ENCODE measurements around the gene ZDHHC1.
A peak's percentile ranks its signal among the peaks of the same experiment; 100 is the strongest.
"Not testable (repeated sequence)": the region's sequence is repeated elsewhere in the genome, so short reads cannot be mapped to it uniquely, and the experiment has no call there.

Gene ZDHHC1

DNA sequence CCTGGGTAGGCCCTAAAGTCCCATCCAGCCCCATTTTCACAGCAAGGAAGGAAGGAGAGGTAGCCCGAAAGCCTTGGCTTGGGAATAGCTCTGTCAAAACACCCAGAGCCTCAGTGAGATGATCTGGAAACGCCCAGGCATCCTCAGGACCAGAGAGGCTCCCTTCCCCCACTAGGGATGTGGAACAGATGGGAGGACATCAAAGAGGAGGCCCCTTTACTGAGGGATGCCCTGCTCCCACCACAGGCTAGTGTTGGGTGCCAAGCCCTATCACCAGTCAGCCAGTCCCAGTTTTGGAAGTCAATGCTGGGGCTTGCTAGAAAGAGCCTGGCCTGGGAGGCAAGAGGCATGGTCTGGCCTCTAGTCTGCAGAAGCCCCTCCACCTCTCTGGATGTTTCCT lies 27.7 kb downstream of the ZDHHC1 start:
- in situ Hi-C loops (cut with HindIII; ENCODE audit: low pct_ligation_motif_present, low pct_unique_long_range_greater_than_20kb, low sequenced_read_pairs) = no loop called here
- no peak for DNase-seq

GRCh38 chr16:67388191-67388590 lies 28.1 kb downstream of the ZDHHC1 start:
- no peak for DNase-seq
- in situ Hi-C loops (cut with HindIII; ENCODE audit: low pct_ligation_motif_present, low pct_unique_long_range_greater_than_20kb, low sequenced_read_pairs) = no loop called here

GRCh38 chr16:67387479-67388079 lies 28.7 kb downstream of the ZDHHC1 start:
- in situ Hi-C loops (cut with HindIII; ENCODE audit: low pct_ligation_motif_present, low pct_unique_long_range_greater_than_20kb, low sequenced_read_pairs) = no loop called here
- DNase-seq = no peak

DNA sequence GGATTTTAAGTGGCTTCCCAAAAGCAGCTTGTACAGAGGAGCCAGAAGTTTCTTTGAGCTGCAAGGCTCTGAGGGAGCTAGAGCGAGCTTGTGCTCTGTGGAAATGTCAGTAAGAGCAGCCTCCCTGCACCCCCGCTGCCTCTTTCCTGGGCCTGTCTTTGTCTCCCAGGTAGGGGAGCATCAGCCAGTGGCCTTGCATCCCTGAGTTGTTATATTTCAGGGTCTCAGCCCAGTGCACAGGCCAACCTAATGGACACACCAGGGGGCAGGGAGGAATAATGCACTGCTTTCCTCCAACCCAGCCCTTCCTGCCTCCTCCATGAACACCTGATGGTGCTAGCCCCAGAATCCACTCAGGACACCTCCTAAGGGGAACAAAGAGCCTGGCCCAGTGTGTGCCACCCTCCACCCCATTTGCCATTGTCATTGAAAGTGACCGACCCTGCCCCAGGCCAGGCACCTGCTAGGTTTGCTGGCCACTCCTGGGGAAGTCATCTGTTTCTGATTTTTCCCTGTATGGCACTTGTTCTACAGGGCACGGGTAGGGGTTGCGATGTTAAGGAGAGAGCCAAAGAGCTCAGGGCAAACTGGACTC lies 29.3 kb downstream of the ZDHHC1 start:
- DNase-seq = no peak
- in situ Hi-C loops (cut with HindIII; ENCODE audit: low pct_ligation_motif_present, low pct_unique_long_range_greater_than_20kb, low sequenced_read_pairs) = no loop called here

DNA sequence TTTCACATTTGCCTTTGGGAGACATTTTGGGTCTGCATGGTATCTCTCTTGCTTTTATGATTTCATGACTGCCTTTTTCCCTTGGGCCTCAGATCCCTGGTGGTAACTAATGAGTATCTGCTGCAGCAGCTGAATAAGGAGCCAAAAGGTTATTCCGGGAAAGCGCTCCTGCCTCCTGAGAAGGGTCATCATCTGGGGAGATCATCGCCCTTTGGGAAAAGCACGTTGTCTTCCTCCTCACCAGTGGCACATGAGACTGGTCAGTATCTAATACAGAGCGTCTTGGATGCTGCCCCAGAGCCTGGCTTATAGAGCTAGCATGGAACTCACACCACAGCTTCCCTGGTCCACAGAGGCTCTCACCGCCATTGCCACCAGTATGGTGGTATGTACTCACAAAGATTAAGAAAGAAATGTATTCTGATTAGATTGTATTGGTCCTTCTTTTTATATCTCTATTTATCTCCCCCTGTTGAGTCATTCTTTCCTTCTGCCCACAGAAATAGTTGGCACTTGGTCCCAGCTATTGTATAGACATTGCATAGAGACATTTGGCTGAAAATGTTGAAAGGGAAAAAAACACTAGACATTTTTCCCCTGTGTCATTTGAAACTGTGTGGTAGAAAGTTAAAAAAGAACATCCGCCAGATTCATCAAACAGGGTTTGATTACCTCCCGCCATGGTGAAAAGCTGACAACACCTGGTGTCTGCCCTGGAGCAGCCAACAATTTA lies 31.3 kb downstream of the ZDHHC1 start:
- in situ Hi-C loops (cut with HindIII; ENCODE audit: low pct_ligation_motif_present, low pct_unique_long_range_greater_than_20kb, low sequenced_read_pairs) = no loop called here
- DNase-seq = no peak

GRCh38 chr16:67383284-67383683 lies 33.0 kb downstream of the ZDHHC1 start:
- in situ Hi-C loops (cut with HindIII; ENCODE audit: low pct_ligation_motif_present, low pct_unique_long_range_greater_than_20kb, low sequenced_read_pairs) = no loop called here
- DNase-seq = no peak

DNA sequence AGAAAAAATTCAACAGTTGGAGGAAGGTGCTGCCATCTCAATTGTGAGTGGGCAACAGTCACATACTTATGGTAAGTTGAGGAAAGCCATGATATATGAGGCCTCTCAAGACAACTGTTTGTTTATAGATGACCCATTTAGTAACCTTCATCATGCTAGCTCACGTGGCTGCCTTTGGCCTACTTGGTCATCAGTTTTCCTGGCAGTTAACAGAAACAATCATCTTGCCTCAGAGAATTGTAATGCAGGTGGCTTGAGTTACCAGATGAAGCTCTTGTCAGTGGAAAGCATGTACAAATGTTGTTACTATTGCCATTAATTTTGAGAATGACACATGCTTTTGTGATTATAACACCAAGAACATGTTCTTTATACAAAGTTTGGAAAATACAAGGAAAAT lies 37.6 kb downstream of the ZDHHC1 start:
- no peak for DNase-seq
- in situ Hi-C loops (cut with HindIII; ENCODE audit: low pct_ligation_motif_present, low pct_unique_long_range_greater_than_20kb, low sequenced_read_pairs) = no loop called here

- in situ Hi-C loops (cut with HindIII; ENCODE audit: low pct_ligation_motif_present, low pct_unique_long_range_greater_than_20kb, low sequenced_read_pairs) = not testable (repeated sequence)
Measured at GRCh38 chr16:67376012-67376411, 40.3 kb downstream of the ZDHHC1 start.

DNA sequence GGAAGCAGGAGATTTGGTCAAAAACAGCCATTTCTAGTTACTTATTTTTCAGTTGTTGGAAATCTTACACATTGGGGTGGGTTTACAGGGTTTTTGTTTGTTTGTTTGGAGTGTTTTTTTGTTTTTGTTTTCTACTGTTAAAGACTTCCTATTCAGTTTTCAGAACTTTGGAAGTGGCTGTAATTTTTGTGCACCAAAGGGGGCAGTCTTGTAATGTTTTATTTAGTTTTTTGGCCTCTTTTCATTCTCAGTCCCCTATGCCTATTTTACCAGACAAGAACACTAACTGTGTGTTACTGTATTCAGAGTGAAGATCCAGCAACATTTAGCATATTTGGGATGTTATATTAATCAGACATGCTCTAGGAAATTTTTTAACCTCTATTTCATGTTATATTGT lies 43.6 kb downstream of the ZDHHC1 start:
- peak; percentile 59 for DNase-seq
- in situ Hi-C loops (cut with HindIII; ENCODE audit: low pct_ligation_motif_present, low pct_unique_long_range_greater_than_20kb, low sequenced_read_pairs) = no loop called here

More at GRCh38 chr16:67376012-67376411, 40.3 kb downstream of the ZDHHC1 start:
- DNase-seq = not testable (repeated sequence)

DNA sequence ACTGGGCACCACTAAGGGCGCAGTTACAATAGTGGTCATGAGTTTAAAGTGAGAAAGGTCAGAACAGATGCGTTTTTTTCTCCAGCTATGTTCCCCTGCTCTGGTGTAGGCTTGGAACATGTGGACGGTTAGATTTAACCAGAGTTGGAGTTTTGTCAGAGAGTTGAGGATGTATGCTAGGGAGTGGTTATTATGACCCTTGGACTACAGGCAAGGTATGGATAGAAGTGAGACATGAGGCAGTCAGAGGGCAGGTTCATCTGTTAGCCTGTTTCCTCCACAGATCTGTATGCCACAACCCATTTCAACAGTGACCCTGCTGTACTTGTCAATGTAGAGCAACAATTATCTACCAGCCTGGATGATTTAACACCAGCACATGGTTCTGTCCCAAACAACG lies 45.6 kb downstream of the ZDHHC1 start:
- in situ Hi-C loops (cut with HindIII; ENCODE audit: low pct_ligation_motif_present, low pct_unique_long_range_greater_than_20kb, low sequenced_read_pairs) = no loop called here
- DNase-seq = no peak

GRCh38 chr16:67364600-67365235 lies 51.6 kb downstream of the ZDHHC1 start:
- in situ Hi-C loops (cut with HindIII; ENCODE audit: low pct_ligation_motif_present, low pct_unique_long_range_greater_than_20kb, low sequenced_read_pairs) = no loop called here
- no peak for DNase-seq

GRCh38 chr16:67361038-67361437 lies 55.2 kb downstream of the ZDHHC1 start:
- in situ Hi-C loops (cut with HindIII; ENCODE audit: low pct_ligation_motif_present, low pct_unique_long_range_greater_than_20kb, low sequenced_read_pairs) = no loop called here
- no peak for DNase-seq

DNA sequence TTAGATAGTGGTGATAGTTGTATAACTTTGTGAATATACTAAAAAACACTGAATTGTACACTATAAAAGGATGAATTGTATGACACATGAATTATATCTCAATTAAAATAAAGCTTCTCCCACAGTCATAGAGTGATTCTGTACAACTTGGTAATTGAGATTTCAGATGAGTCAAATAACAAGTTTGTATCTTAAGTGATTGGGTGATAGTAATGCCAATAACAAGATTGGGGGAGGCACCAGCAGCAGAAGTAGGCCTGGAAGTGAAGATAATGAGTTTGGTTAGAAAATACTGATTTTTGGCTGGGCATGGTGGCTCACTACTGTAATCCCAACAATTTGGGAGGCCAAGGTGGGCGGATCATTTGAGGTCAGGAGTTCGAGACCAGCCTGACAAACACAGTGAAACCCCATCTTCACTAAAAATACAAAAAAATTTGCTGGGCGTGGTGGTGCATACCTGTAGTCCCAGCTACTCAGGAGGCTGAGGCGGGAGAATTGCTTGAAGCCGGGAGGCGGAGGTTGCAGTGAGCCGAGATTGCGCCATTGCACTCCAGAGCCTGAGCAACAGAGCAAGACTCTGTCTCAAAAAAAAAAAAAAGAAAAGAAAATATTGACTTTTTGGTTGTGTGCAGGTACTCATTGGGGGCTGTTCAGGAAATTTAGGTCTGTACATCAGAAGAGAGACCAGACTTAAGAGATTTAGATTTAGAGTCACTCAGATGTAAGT lies 56.6 kb downstream of the ZDHHC1 start:
- in situ Hi-C loops (cut with HindIII; ENCODE audit: low pct_ligation_motif_present, low pct_unique_long_range_greater_than_20kb, low sequenced_read_pairs); DNase-seq: not testable (repeated sequence)

DNA sequence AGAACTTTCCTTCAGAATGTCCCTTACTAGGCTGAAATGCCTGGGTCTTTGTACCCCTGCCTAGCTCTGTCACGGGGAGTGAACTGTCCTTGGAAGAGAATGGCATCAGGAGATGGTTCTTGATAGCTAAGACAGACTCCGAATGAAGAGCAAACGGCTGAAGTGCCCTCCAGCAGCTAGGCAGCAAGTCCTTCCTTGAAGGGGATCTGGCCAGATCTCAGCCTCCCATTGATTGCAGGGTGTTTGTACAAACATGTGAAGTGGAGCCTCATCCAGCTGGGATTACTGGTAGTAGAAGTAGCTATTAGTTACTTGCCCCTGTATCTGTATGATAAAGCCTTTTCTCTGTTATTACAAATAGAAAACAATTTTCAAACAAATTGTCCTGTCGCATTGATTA lies 58.7 kb downstream of the ZDHHC1 start:
- no peak for DNase-seq
- in situ Hi-C loops (cut with HindIII; ENCODE audit: low pct_ligation_motif_present, low pct_unique_long_range_greater_than_20kb, low sequenced_read_pairs) = no loop called here

GRCh38 chr16:67356396-67356795 lies 59.9 kb downstream of the ZDHHC1 start:
- in situ Hi-C loops (cut with HindIII; ENCODE audit: low pct_ligation_motif_present, low pct_unique_long_range_greater_than_20kb, low sequenced_read_pairs) = no loop called here

DNA sequence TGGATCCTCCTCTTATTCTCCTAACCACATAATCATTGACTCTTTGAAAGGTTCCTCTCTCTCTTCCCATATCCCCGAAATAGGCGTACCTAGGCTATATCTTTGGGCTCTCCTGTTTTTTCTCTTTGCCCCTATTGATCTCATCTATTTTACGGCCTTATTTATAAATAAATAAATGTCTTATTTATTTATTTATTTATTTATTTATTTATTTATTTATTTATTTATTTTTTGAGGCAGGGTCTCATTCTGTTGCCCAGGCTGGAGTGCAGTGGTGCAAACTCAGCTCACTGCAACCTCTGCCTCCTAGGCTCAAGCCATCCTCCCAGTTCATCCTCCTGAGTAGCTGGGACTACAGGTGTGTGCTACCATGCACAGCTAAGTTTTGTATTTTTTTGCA lies 63.8 kb downstream of the ZDHHC1 start:
- DNase-seq; in situ Hi-C loops (cut with HindIII; ENCODE audit: low pct_ligation_motif_present, low pct_unique_long_range_greater_than_20kb, low sequenced_read_pairs): not testable (repeated sequence)

More at GRCh38 chr16:67356396-67356795, 59.9 kb downstream of the ZDHHC1 start:
- no peak for DNase-seq

DNA sequence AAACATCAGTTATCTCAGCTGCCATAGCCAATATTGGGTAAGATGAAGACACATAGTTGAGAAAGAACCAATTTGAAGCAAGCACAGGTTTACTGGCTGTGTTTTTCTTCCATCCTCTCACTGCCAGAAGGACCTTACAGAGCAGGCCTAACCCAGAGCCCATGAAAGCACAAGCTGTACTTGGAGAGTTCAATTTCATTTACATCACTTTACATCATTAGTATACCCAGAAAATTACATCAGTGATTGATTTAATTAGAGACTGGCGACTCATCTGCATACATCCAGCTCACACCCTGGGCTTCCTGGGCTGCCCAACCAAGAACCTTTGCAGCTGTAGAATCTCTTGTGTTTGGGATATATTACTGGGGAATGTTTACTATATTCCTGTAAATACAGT lies 66.0 kb downstream of the ZDHHC1 start:
- in situ Hi-C loops (cut with HindIII; ENCODE audit: low pct_ligation_motif_present, low pct_unique_long_range_greater_than_20kb, low sequenced_read_pairs) = no loop called here
- DNase-seq = no peak

DNA sequence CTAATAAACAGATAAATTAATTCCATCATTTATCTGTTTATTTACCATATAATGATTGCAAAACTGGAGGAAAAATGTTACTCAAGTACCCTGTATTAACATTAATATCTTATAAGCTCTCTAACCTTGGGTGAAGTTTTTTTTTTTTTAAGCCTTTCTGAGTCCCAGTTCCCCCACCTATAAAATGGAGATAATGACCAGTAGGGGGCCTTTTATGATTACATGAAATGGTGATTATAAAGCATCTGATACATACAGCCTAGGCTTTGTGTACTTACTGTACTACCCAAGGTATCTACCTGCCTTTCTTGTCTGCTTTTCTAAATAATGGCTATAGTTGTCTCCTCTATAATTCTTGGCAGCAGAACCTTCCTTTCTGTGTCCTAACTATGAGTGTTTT lies 67.1 kb downstream of the ZDHHC1 start:
- peak; percentile 66 for DNase-seq
- in situ Hi-C loops (cut with HindIII; ENCODE audit: low pct_ligation_motif_present, low pct_unique_long_range_greater_than_20kb, low sequenced_read_pairs) = no loop called here

DNA sequence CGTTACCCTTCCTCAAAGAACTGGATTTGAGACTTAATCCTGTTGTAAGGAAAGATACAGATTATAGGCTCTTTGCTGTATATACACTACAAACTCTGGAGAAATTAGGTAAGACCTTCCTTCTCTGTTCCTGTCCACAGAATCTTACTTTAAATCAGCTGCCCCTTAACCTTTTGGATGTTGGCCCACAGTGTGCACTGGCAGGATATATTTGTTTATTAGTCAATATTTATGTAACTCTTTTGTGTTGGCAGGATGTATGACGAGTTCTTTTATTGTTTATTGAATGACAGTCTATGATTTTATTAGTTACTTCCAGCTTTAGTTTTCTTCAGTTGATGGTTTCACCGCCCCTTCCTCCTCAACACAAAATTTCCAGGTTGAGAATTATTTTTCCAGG lies 69.9 kb downstream of the ZDHHC1 start:
- no peak for DNase-seq
- in situ Hi-C loops (cut with HindIII; ENCODE audit: low pct_ligation_motif_present, low pct_unique_long_range_greater_than_20kb, low sequenced_read_pairs) = no loop called here
